A673 (cell line): ENCODE results near the gene CCDC172. TPM values are rescaled to one million over a fixed set of nuclear protein-coding genes. Genes with fewer than 3 reads are reported as not detected.

Source experiments
- BruUV-seq: library from RNA; stranded (reverse); fragments of 400-500 nt; replicated peaks from 2 replicates; lab custom pipeline; 2021; lab: Mats Ljungman, UMichigan
- CTCF ChIA-PET: fragments of 300-600 bp; sonication (Branson Sonifier 250); formaldehyde crosslinking; loops from one replicate; lab custom pipeline; 2022; ENCODE audit warnings: antibody characterized with exemption; lab: Charles Lee
- POLR2A ChIA-PET: fragments of 300-600 bp; sonication (Branson Sonifier 250); formaldehyde crosslinking; loops from one replicate; lab custom pipeline; 2022; ENCODE audit warnings: antibody characterized with exemption; ENCODE audit not compliant: low non-redundant PET; lab: Charles Lee
- DNase-seq: peaks from one replicate; pipeline ENCODE4 v3.0.0-alpha.2; 2015; ENCODE audit warnings: low spot score
- H3K27ac ChIP-seq: fragments of 200-600 bp; sonication (generic); 2 replicates; pipeline ENCODE4 v1.5.1; 2016; ENCODE audit warnings: mixed run types, low read depth, mild to moderate bottlenecking, mixed read lengths, antibody characterized with exemption, low read length; ENCODE audit not compliant: poor library complexity, severe bottlenecking
- H3K27me3 ChIP-seq: fragments of 200-600 bp; sonication (generic); replicated peaks from 2 replicates; pipeline ENCODE4 v1.6.1; 2017; ENCODE audit warnings: mixed run types, low read depth, mild to moderate bottlenecking, mixed read lengths, antibody characterized with exemption, low read length; ENCODE audit not compliant: insufficient read depth, poor library complexity
- H3K36me3 ChIP-seq: fragments of 200-600 bp; sonication (generic); 2 replicates; pipeline ENCODE4 v1.6.1; 2016; ENCODE audit warnings: mixed run types, mild to moderate bottlenecking, mixed read lengths, antibody characterized with exemption, low read length; ENCODE audit not compliant: insufficient read depth, poor library complexity, severe bottlenecking
- H3K4me1 ChIP-seq: fragments of 200-600 bp; sonication (generic); 2 replicates; pipeline ENCODE4 v1.6.1; 2017; ENCODE audit warnings: mixed run types, mild to moderate bottlenecking, mixed read lengths, antibody characterized with exemption, low read length; ENCODE audit not compliant: insufficient read depth, poor library complexity, severe bottlenecking
- H3K4me3 ChIP-seq: fragments of 200-600 bp; sonication (generic); 2 replicates; pipeline ENCODE4 v1.5.1; 2016; ENCODE audit warnings: low read depth, mixed run types, mild to moderate bottlenecking, mixed read lengths, low read length; ENCODE audit not compliant: poor library complexity, severe bottlenecking
- H3K9me3 ChIP-seq: fragments of 200-600 bp; sonication (generic); 2 replicates; pipeline ENCODE4 v1.6.1; 2016; ENCODE audit warnings: mixed run types, low read depth, mild to moderate bottlenecking, mixed read lengths, antibody characterized with exemption, low read length; ENCODE audit not compliant: poor library complexity, severe bottlenecking
- CTCF ChIP-seq: fragments of 300-800, 200-600 bp; sonication (generic); conservative IDR thresholded peaks from 2 replicates; pipeline ENCODE4 v1.5.1; 2017; ENCODE audit warnings: low read depth, mild to moderate bottlenecking, antibody characterized with exemption, low read length, moderate library complexity, mixed read lengths
- EZH2 ChIP-seq: fragments of 200-600 bp; sonication (generic); IDR thresholded peaks from 2 replicates; pipeline ENCODE4 v1.6.1; 2017; ENCODE audit warnings: borderline replicate concordance, low read depth, mild to moderate bottlenecking, mixed read lengths, antibody characterized with exemption, low read length; ENCODE audit not compliant: poor library complexity, severe bottlenecking
- intact Hi-C: fragments of 100-400 bp; cut with micrococcal nuclease; formaldehyde crosslinking; loops from one replicate; pipeline ENCODE4 v1.10.0; 2022; ENCODE audit not compliant: unreplicated experiment
- total RNA-seq: library from RNA; stranded (reverse); gene quantifications from 2 replicates; pipeline ENCODE4 v1.2.3, GENCODE V29; 2021

The CCDC172 gene
- total RNA-seq, 1 experiment from 2014 or later: not detected

GRCh38 chr10:116298586-116298985 is 25.7 kb upstream of the CCDC172 start:
- TF ChIP-seq CTCF: no peak
- no peak for TF ChIP-seq EZH2
- H3K4me1 ChIP-seq: no peaks in the 10 kb centered on the region
- no TSS peak for BruUV-seq
- H3K9me3 ChIP-seq: no peaks in the 10 kb centered on the region
- H3K4me3 ChIP-seq: no peak overlapping the region
- POLR2A ChIA-PET: no interaction called here
- peaks cover 42% of the 10 kb centered on the region for H3K27me3 ChIP-seq
- H3K36me3 ChIP-seq: no peaks in the 10 kb centered on the region
- DNase-seq: no peak
- H3K27ac ChIP-seq: no peak overlapping the region
- intact Hi-C loops: no loop called here
- CTCF ChIA-PET: no interaction called here

GRCh38 chr10:116300542-116300941 is 23.7 kb upstream of the CCDC172 start:
- no peaks in the 10 kb centered on the region for H3K36me3 ChIP-seq
- H3K27me3 ChIP-seq: peaks cover 28% of the 10 kb centered on the region
- H3K27ac ChIP-seq: no peak overlapping the region
- ChIA-PET CTCF (no interaction called here), POLR2A (no interaction called here)
- H3K4me3 ChIP-seq: no peak overlapping the region
- intact Hi-C loops: no loop called here
- no TSS peak for BruUV-seq
- no peaks in the 10 kb centered on the region for H3K9me3 ChIP-seq
- TF ChIP-seq CTCF: no peak
- no peak for TF ChIP-seq EZH2
- DNase-seq: no peak
- no peaks in the 10 kb centered on the region for H3K4me1 ChIP-seq

GRCh38 chr10:116304923-116305322 is 19.3 kb upstream of the CCDC172 start:
- CTCF ChIA-PET: no interaction called here
- no TSS peak for BruUV-seq

More at GRCh38 chr10:116304923-116305322, 19.3 kb upstream of the CCDC172 start:
- intact Hi-C loops: no loop called here
- peaks cover 27% of the 10 kb centered on the region for H3K27me3 ChIP-seq
- no peaks in the 10 kb centered on the region for H3K36me3 ChIP-seq
- TF ChIP-seq EZH2: no peak
- no peak for TF ChIP-seq CTCF
- H3K4me1 ChIP-seq: no peaks in the 10 kb centered on the region
- H3K9me3 ChIP-seq: no peaks in the 10 kb centered on the region
- DNase-seq: no peak
- no peak overlapping the region for H3K27ac ChIP-seq
- POLR2A ChIA-PET: no interaction called here
- H3K4me3 ChIP-seq: no peak overlapping the region
